Measurements from ENCODE around the gene SLC25A18.

Gene SLC25A18

GRCh38 chr22:17601031-17601430, 37.7 kb downstream of the SLC25A18 start:
- TF ChIP-seq CTCF (IDR thresholded peaks at IDR 0.05; ENCODE audit: control insufficient read depth, extremely low read depth, insufficient read depth) = no peak
- no peak overlapping the region for H3K4me3 ChIP-seq (ENCODE audit: low read depth, low read length)
- peak; percentile 83 for DNase-seq (ENCODE audit: low read depth)

- no peak for TF ChIP-seq CTCF (IDR thresholded peaks at IDR 0.05; ENCODE audit: control insufficient read depth, extremely low read depth, insufficient read depth)
- no peak for DNase-seq (ENCODE audit: low read depth)
- no peak overlapping the region for H3K4me3 ChIP-seq (ENCODE audit: low read depth, low read length)
Measured at GRCh38 chr22:17603668-17604067, 40.4 kb downstream of the SLC25A18 start.

- TF ChIP-seq CTCF (IDR thresholded peaks at IDR 0.05; ENCODE audit: control insufficient read depth, extremely low read depth, insufficient read depth) = no peak
- DNase-seq (ENCODE audit: low read depth) = no peak
- H3K4me3 ChIP-seq (ENCODE audit: low read depth, low read length) = no peak overlapping the region
Measured at GRCh38 chr22:17606496-17606895, 43.2 kb downstream of the SLC25A18 start.

GRCh38 chr22:17607891-17608521, 44.7 kb downstream of the SLC25A18 start:
- no peak overlapping the region for H3K4me3 ChIP-seq (ENCODE audit: low read depth, low read length)
- TF ChIP-seq CTCF (IDR thresholded peaks at IDR 0.05; ENCODE audit: control insufficient read depth, extremely low read depth, insufficient read depth) = no peak
- no peak for DNase-seq (ENCODE audit: low read depth)

- TF ChIP-seq CTCF (IDR thresholded peaks at IDR 0.05; ENCODE audit: control insufficient read depth, extremely low read depth, insufficient read depth) = no peak
- DNase-seq (ENCODE audit: low read depth) = no peak
- no peak overlapping the region for H3K4me3 ChIP-seq (ENCODE audit: low read depth, low read length)
Measured at GRCh38 chr22:17612057-17612456, 48.8 kb downstream of the SLC25A18 start.

- H3K4me3 ChIP-seq (ENCODE audit: low read depth, low read length) = no peak overlapping the region
- DNase-seq (ENCODE audit: low read depth) = no peak
- no peak for TF ChIP-seq CTCF (IDR thresholded peaks at IDR 0.05; ENCODE audit: control insufficient read depth, extremely low read depth, insufficient read depth)
Measured at GRCh38 chr22:17613280-17613679, 50.0 kb downstream of the SLC25A18 start.

- no peak for TF ChIP-seq CTCF (IDR thresholded peaks at IDR 0.05; ENCODE audit: control insufficient read depth, extremely low read depth, insufficient read depth)
- no peak for DNase-seq (ENCODE audit: low read depth)
- peak overlapping the region; percentile 89 for H3K4me3 ChIP-seq (ENCODE audit: low read depth, low read length)
Measured at GRCh38 chr22:17627961-17628405, 64.7 kb downstream of the SLC25A18 start.
